H1 (cell line): Measurements from ENCODE around the gene HIVEP3. TPM values are rescaled to one million over a fixed set of nuclear protein-coding genes. Genes with fewer than 3 reads are reported as not detected.

Experiments used
- CTCF ChIA-PET: fragments of 300-600 bp; sonication (Branson Sonifier 250); formaldehyde crosslinking; loops from one replicate; lab custom pipeline; 2021; ENCODE audit not compliant: partially characterized antibody; lab: Charles Lee
- POLR2A ChIA-PET: fragments of 300-600 bp; sonication (Branson Sonifier 250); formaldehyde crosslinking; loops from one replicate; lab custom pipeline; 2021; ENCODE audit warnings: inconsistent platforms; ENCODE audit not compliant: partially characterized antibody; lab: Charles Lee
- DNase-seq, 2 experiments: peaks; one replicate each; pipeline versions ENCODE4 v3.0.0 to v3.0.0-alpha.2; 2010 to 2022; ENCODE audit warnings: low spot score in 2 of 2, low read depth in 1 of 2, mixed read lengths in 1 of 2
- FAIRE-seq: peaks from 2 replicates; lab custom pipeline; 2011; peaks lifted over from hg19 to GRCh38; lab: Jason Lieb, UNC
- H2AFZ ChIP-seq: 2 replicates; pipeline ENCODE4 v1.8.1; 2012; ENCODE audit warnings: low read length, inconsistent platforms
- H2AK5ac ChIP-seq: 2 replicates; pipeline ENCODE4 v1.6.1; 2013; ENCODE audit warnings: low read depth, low read length
- H2BK120ac ChIP-seq: replicated peaks from 2 replicates; pipeline ENCODE3; 2013; ENCODE audit warnings: low read depth, low read length, inconsistent platforms
- H2BK12ac ChIP-seq: 2 replicates; pipeline ENCODE4 v1.6.1; 2013; ENCODE audit warnings: low read depth, low read length
- H2BK15ac ChIP-seq: 2 replicates; pipeline ENCODE4 v1.6.1; 2013; ENCODE audit warnings: low read length
- H2BK20ac ChIP-seq: 2 replicates; pipeline ENCODE4 v1.6.1; 2013; ENCODE audit warnings: low read length
- H2BK5ac ChIP-seq: 2 replicates; pipeline ENCODE4 v1.6.1; 2013; ENCODE audit warnings: low read depth, low read length
- H3K14ac ChIP-seq: 2 replicates; pipeline ENCODE4 v1.6.1; 2013; ENCODE audit warnings: inconsistent platforms; ENCODE audit not compliant: insufficient read length
- H3K18ac ChIP-seq: 2 replicates; pipeline ENCODE4 v1.6.1; 2013; ENCODE audit warnings: low read length; ENCODE audit errors: extremely low read depth
- H3K23ac ChIP-seq: 2 replicates; pipeline ENCODE4 v1.6.1; 2013; ENCODE audit warnings: inconsistent platforms; ENCODE audit not compliant: insufficient read length
- H3K23me2 ChIP-seq: 2 replicates; pipeline ENCODE4 v1.6.1; 2013; ENCODE audit warnings: low read depth, low read length
- H3K27ac ChIP-seq: 2 replicates; pipeline ENCODE4 v1.6.1; 2011; ENCODE audit warnings: low read depth, low read length, inconsistent platforms
- H3K27me3 ChIP-seq, 4 experiments: replicated peaks in 1 of 4; 1 replicate in 1 of 4; 2 replicates in 3 of 4; pipeline versions ENCODE4 v1.6.1 to v1.8.1; 2011 to 2013; ENCODE audit warnings: low read length in 3 of 4, mild to moderate bottlenecking in 3 of 4, inconsistent platforms in 2 of 4, mixed read lengths in 2 of 4, moderate library complexity in 1 of 4; ENCODE audit not compliant: control insufficient read depth in 3 of 4, insufficient read depth in 3 of 4; ENCODE audit errors: extremely low read depth in 1 of 4
- H3K36me3 ChIP-seq, 4 experiments: 2 replicates each; pipeline versions ENCODE4 v1.6.1 to v1.8.1; 2011 to 2013; ENCODE audit warnings: mild to moderate bottlenecking in 4 of 4, low read length in 3 of 4, moderate library complexity in 2 of 4, control low read depth in 1 of 4, inconsistent platforms in 1 of 4; ENCODE audit not compliant: insufficient read depth in 4 of 4, control insufficient read depth in 2 of 4
- H3K4ac ChIP-seq: replicated peaks from 2 replicates; pipeline ENCODE3; 2013; ENCODE audit warnings: low read length, low read depth, mixed read lengths, inconsistent platforms; ENCODE audit not compliant: insufficient read length
- H3K4me1 ChIP-seq, 4 experiments: replicated peaks in 1 of 4; 1 replicate in 1 of 4; 2 replicates in 3 of 4; pipeline versions ENCODE4 v1.6.1 to v1.8.1; 2011 to 2013; ENCODE audit warnings: low read length in 3 of 4, inconsistent platforms in 2 of 4, mixed read lengths in 1 of 4; ENCODE audit not compliant: insufficient read depth in 4 of 4, control insufficient read depth in 3 of 4
- H3K4me2 ChIP-seq, 2 experiments: 2 replicates each; pipeline versions ENCODE4 v1.6.1 to v1.8.1; 2011 to 2013; ENCODE audit warnings: low read depth in 2 of 2, low read length in 2 of 2, control low read depth in 1 of 2, inconsistent platforms in 1 of 2, mild to moderate bottlenecking in 1 of 2; ENCODE audit not compliant: insufficient read depth in 1 of 2
- H3K4me3 ChIP-seq, 4 experiments: fragments of 200-600, 300-600 bp in 1 of 4; sonication (generic), shearing (Covaris generic), sonication (Bioruptor Twin) in 1 of 4; 2 replicates each; pipeline versions ENCODE4 v1.5.1 to v1.8.1; 2011 to 2016; ENCODE audit warnings: low read length in 4 of 4, low read depth in 3 of 4, control low read depth in 2 of 4, inconsistent platforms in 2 of 4, mild to moderate bottlenecking in 2 of 4, mixed read lengths in 1 of 4, moderate library complexity in 1 of 4; ENCODE audit not compliant: insufficient read depth in 2 of 4; ENCODE audit errors: extremely low read depth in 1 of 4
- H3K56ac ChIP-seq: replicated peaks from 2 replicates; pipeline ENCODE3; 2013; ENCODE audit warnings: low read depth, mild to moderate bottlenecking, mixed read lengths, low read length, inconsistent platforms; ENCODE audit not compliant: insufficient read length
- H3K79me1 ChIP-seq: 2 replicates; pipeline ENCODE4 v1.6.1; 2013; ENCODE audit warnings: low read depth, low read length, control low read depth
- H3K79me2 ChIP-seq, 2 experiments: 2 replicates each; pipeline versions ENCODE4 v1.6.1 to v1.8.1; 2012 to 2013; ENCODE audit warnings: low read length in 2 of 2, mild to moderate bottlenecking in 2 of 2, inconsistent platforms in 1 of 2; ENCODE audit not compliant: insufficient read depth in 2 of 2, control insufficient read depth in 1 of 2
- H3K9ac ChIP-seq, 4 experiments: replicated peaks in 1 of 4; 1 replicate in 1 of 4; 2 replicates in 3 of 4; pipeline versions ENCODE4 v1.6.1 to v1.8.1; 2011 to 2013; ENCODE audit warnings: low read depth in 3 of 4, low read length in 3 of 4, control low read depth in 2 of 4, mild to moderate bottlenecking in 2 of 4, moderate library complexity in 2 of 4, inconsistent platforms in 1 of 4; ENCODE audit errors: extremely low read depth in 1 of 4
- H3K9me3 ChIP-seq, 2 experiments: 2 replicates each; pipeline versions ENCODE4 v1.6.1 to v1.8.1; 2012 to 2013; ENCODE audit warnings: mild to moderate bottlenecking in 2 of 2, moderate library complexity in 2 of 2, control low read depth in 1 of 2, inconsistent platforms in 1 of 2, low read depth in 1 of 2, low read length in 1 of 2, mixed read lengths in 1 of 2; ENCODE audit not compliant: insufficient read depth in 2 of 2
- H4K20me1 ChIP-seq, 2 experiments: replicated peaks in 1 of 2; 2 replicates each; pipeline versions ENCODE3 to v1.8.1; 2011 to 2013; ENCODE audit warnings: inconsistent platforms in 2 of 2, low read length in 2 of 2, mild to moderate bottlenecking in 1 of 2; ENCODE audit not compliant: insufficient read depth in 2 of 2, control insufficient read depth in 1 of 2
- H4K5ac ChIP-seq: 2 replicates; pipeline ENCODE4 v1.6.1; 2013; ENCODE audit warnings: low read length, low read depth, mixed read lengths, inconsistent platforms; ENCODE audit not compliant: insufficient read length
- H4K8ac ChIP-seq: 2 replicates; pipeline ENCODE4 v1.8.0; 2013; ENCODE audit warnings: mild to moderate bottlenecking, moderate library complexity, low read length, inconsistent platforms; ENCODE audit not compliant: insufficient read depth; ENCODE audit errors: extremely low read depth
- H4K91ac ChIP-seq: replicated peaks from 2 replicates; pipeline ENCODE3; 2013; ENCODE audit warnings: low read length, mixed read lengths, inconsistent platforms; ENCODE audit not compliant: insufficient read length
- EGR1 ChIP-seq: IDR thresholded peaks from 2 replicates; pipeline ENCODE4 v1.6.1; 2011; ENCODE audit warnings: low read depth, low read length, borderline replicate concordance
- TBP ChIP-seq: IDR thresholded peaks from 2 replicates; pipeline ENCODE4 v1.6.1; 2011; ENCODE audit warnings: low read depth, low read length, improper control_type of control experiment
- WGBS, 2 experiments: shearing (Covaris generic) in 1 of 2; methylation state at CpG; one replicate each; pipeline versions ENCODE4 v1.1.6 to v1.1.7; 2013 to 2015; ENCODE audit warnings: low lambda C conversion rate in 2 of 2, mixed read lengths in 2 of 2, inconsistent platforms in 1 of 2, low coverage in 1 of 2, missing lambda C conversion rate in 1 of 2; ENCODE audit not compliant: insufficient replicate concordance in 2 of 2, insufficient coverage in 1 of 2, insufficient read length in 1 of 2; ENCODE audit errors: extremely low coverage in 1 of 2, missing lambda C conversion rate in 1 of 2; 5-methylcytosine and 5-hydroxymethylcytosine counted together
- polyA plus RNA-seq, 7 experiments: library from polyadenylated mRNA; depleted of rRNA in 3 of 7; stranded (reverse) in 5 of 7; unstranded in 2 of 7; fragments of >200 nt in 5 of 7; fragments of 200-250 nt in 2 of 7; gene quantifications; 1 replicate in 5 of 7; 2 replicates in 1 of 7; 4 replicates in 1 of 7; pipeline versions ENCODE4 v1.2.1 to v1.2.3, GENCODE V29; 2011 to 2013; ENCODE audit warnings: missing spikeins in 2 of 7, mixed read lengths in 2 of 7
- total RNA-seq: library from RNA; stranded (reverse); fragmentation: NEBNext Ultra II Directional; extraction: Animal tissue kit (Norgen Biotek cat#: 25700); gene quantifications from 2 replicates; pipeline ENCODE4 v1.2.1, GENCODE V29; 2021

Gene HIVEP3
- total and polyA plus RNA-seq, 2 of the 8 experiments (the other 6 are each of a cell fraction or from before 2014, with no cell fraction given): 0.24 to 0.69 TPM

DNA sequence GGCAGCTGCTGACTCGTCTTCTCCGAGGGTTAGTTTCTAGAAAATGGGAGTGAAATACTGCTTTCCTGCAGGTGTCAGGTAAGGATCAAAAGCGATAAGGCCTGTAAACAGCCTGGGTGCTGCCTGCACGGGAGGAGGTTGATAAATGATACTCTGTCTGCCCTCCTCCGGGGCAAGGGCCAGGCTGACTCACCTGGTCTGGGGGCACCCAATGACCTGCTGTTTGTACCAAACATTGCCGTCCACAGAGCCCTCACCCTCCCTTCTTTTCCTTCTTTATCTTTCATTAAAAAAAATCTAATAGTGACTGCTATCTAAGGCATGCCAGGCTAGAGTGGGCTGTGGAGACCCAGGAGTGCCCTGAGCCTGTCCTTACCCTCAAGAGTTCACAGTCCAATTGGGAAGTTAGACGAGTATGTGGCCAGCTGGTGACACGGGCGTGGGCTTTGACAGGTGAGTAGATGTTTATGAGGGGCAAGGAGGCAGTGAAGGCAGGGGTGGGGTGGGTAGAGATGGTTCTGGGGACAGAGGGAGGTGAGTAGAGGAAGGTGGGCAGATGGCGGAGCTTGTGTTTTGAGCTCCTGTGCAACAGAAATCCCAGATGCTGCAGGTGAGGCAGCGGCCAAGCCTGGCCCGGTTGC, 450.5 kb downstream of the HIVEP3 start:
- H3K36me3 ChIP-seq: no peaks in the 10 kb centered on the region; a peak in 1 of 8 replicates
- H4K5ac ChIP-seq: no peak overlapping the region
- H3K23me2 ChIP-seq: no peaks in the 10 kb centered on the region
- no peak overlapping the region for H2AK5ac ChIP-seq
- no peak overlapping the region for H2BK20ac ChIP-seq
- H4K91ac ChIP-seq: no peak overlapping the region
- no peaks in the 10 kb centered on the region for H3K4me1 ChIP-seq
- no peak overlapping the region for H2BK15ac ChIP-seq
- H3K23ac ChIP-seq: no peak overlapping the region
- no peaks in the 10 kb centered on the region for H3K79me1 ChIP-seq
- WGBS, 2 experiments: 90% methylated on average over 11 of the region's 12 CpGs; no CpG with 5 or more reads in 1 of the 2 experiments
- TF ChIP-seq TBP (no peak), EGR1 (no peak)
- H3K9me3 ChIP-seq: no peaks in the 10 kb centered on the region
- no peak overlapping the region for H3K56ac ChIP-seq
- no peak overlapping the region for H2AFZ ChIP-seq
- H3K18ac ChIP-seq: no peak overlapping the region
- H3K27ac ChIP-seq: no peak overlapping the region
- H3K27me3 ChIP-seq: no peaks in the 10 kb centered on the region
- no peak overlapping the region for H4K8ac ChIP-seq
- H4K20me1 ChIP-seq: no peaks in the 10 kb centered on the region
- no peak overlapping the region for H2BK5ac ChIP-seq
- FAIRE-seq (no peak), DNase-seq (no peak)
- H3K9ac ChIP-seq: no peak overlapping the region
- H2BK120ac ChIP-seq: no peak overlapping the region
- H3K14ac ChIP-seq: no peak overlapping the region
- ChIA-PET POLR2A (no interaction called here), CTCF (interaction anchor here (0.6 to 1.9 kb wide), 8 partner anchors 14 to 698 kb away, joined by 3 to 7 read pairs (median 3); no protein-coding TSS in a partner anchor)
- H3K4me3 ChIP-seq: no peak overlapping the region
- H2BK12ac ChIP-seq: no peak overlapping the region
- no peak overlapping the region for H3K4ac ChIP-seq
- no peak overlapping the region for H3K4me2 ChIP-seq
- no peaks in the 10 kb centered on the region for H3K79me2 ChIP-seq
